MV-4-11 (cell line): ENCODE data around the gene SPATA13.

ENCODE experiments used
- DNase-seq: peaks from one replicate; lab custom pipeline; 2025; lab: John Stamatoyannopoulos, UW

SPATA13 gene

GRCh38 chr13:24253520-24254145, 93.1 kb downstream of the SPATA13 start:
- no peak for DNase-seq

GRCh38 chr13:24254146-24254841, 93.8 kb downstream of the SPATA13 start:
- peak; percentile 99 for DNase-seq

- no peak for DNase-seq
Observed at GRCh38 chr13:24257497-24257896, 97.0 kb downstream of the SPATA13 start.

- DNase-seq, result peak; percentile 14
Observed at GRCh38 chr13:24261566-24261965, 101.0 kb downstream of the SPATA13 start.

GRCh38 chr13:24263632-24264031, 103.1 kb downstream of the SPATA13 start:
- DNase-seq, result no peak

GRCh38 chr13:24264976-24265375, 104.5 kb downstream of the SPATA13 start:
- DNase-seq, result no peak

- no peak for DNase-seq
Observed at GRCh38 chr13:24265453-24265852, 104.9 kb downstream of the SPATA13 start.

- no peak for DNase-seq
Observed at GRCh38 chr13:24267274-24267673, 106.8 kb downstream of the SPATA13 start.

GRCh38 chr13:24267801-24268200, 107.3 kb downstream of the SPATA13 start:
- no peak for DNase-seq

GRCh38 chr13:24269821-24270220, 109.3 kb downstream of the SPATA13 start:
- peak; percentile 6 for DNase-seq

- DNase-seq, result peak; percentile 59
Observed at GRCh38 chr13:24270639-24271141, 110.2 kb downstream of the SPATA13 start.

- DNase-seq, result no peak
Observed at GRCh38 chr13:24271231-24271600, 110.7 kb downstream of the SPATA13 start.

GRCh38 chr13:24271601-24272451, 111.3 kb downstream of the SPATA13 start:
- peak; percentile 90 for DNase-seq

- no peak for DNase-seq
Observed at GRCh38 chr13:24272452-24273161, 112.1 kb downstream of the SPATA13 start.

GRCh38 chr13:24273926-24274325, 113.4 kb downstream of the SPATA13 start:
- no peak for DNase-seq

- peak; percentile 53 for DNase-seq
Observed at GRCh38 chr13:24274452-24275021, 114.0 kb downstream of the SPATA13 start.

- DNase-seq, result no peak
Observed at GRCh38 chr13:24275041-24275440, 114.5 kb downstream of the SPATA13 start.

- DNase-seq, result peak; percentile 86
Observed at GRCh38 chr13:24276306-24276705, 115.8 kb downstream of the SPATA13 start.

GRCh38 chr13:24276861-24277260, 116.3 kb downstream of the SPATA13 start:
- DNase-seq, result peak; percentile 62

GRCh38 chr13:24277761-24278160, 117.2 kb downstream of the SPATA13 start:
- DNase-seq, result no peak

- peak; percentile 85 for DNase-seq
Observed at GRCh38 chr13:24279327-24280110, 119.0 kb downstream of the SPATA13 start.
